Lower leg skin (tissue), 4 donors: ENCODE data around the gene CACNA1I. TPM values are rescaled to one million over a fixed set of nuclear protein-coding genes. Genes with fewer than 3 reads are reported as not detected.

Experiments
- DNase-seq, 2 donors: peaks; one replicate each; pipeline ENCODE4 v3.0.0-alpha.2; 2019; ENCODE audit warnings: low spot score in 2 of 2
- H3K4me3 ChIP-seq: fragments of 200-600 bp; sonication (generic); 2 replicates; pipeline ENCODE4 v1.5.1; 2017; ENCODE audit warnings: mild to moderate bottlenecking, low read depth; ENCODE audit not compliant: poor library complexity, severe bottlenecking
- CTCF ChIP-seq, 3 donors: fragments of 450-650 bp; IDR thresholded peaks; one replicate each; pipeline ENCODE4 v1.5.1; 2016; ENCODE audit warnings: antibody characterized with exemption in 3 of 3, mild to moderate bottlenecking in 3 of 3, moderate library complexity in 2 of 3
- POLR2A ChIP-seq, 2 donors: fragments of 450-650 bp; IDR thresholded peaks; one replicate each; pipeline ENCODE4 v1.6.1; 2016 to 2017; ENCODE audit warnings: antibody characterized with exemption in 2 of 2, mild to moderate bottlenecking in 1 of 2, moderate library complexity in 1 of 2
- WGBS, 2 donors: methylation state at CpG; one replicate each; pipeline ENCODE4 v1.1.5; 2018; 5-methylcytosine and 5-hydroxymethylcytosine counted together
- intact Hi-C: fragments of 100-400 bp; cut with DNase I; formaldehyde crosslinking; loops from one replicate; pipeline ENCODE4 v1.15.0; 2023; ENCODE audit warnings: low total_unique reads
- total RNA-seq, 4 donors: library from RNA; depleted of rRNA; stranded (reverse); fragments of >200 nt; gene quantifications; one replicate each; pipeline ENCODE4 v1.1.0, GENCODE V29; 2016

CACNA1I gene
- total RNA-seq, 4 donors from 2014 or later, result 0.13 to 0.27 (median 0.21) TPM

GRCh38 chr22:39554151-39554550 lies 16.4 kb upstream of the CACNA1I start:
- 68 to 70% methylated on average over 3 of the region's 3 CpGs for WGBS, 2 donors
- TF ChIP-seq CTCF (IDR thresholded peaks at IDR 0.05) (no peak), POLR2A (IDR thresholded peaks at IDR 0.05) (no peak)
- no peak for DNase-seq
- no peak overlapping the region for H3K4me3 ChIP-seq
- intact Hi-C loops, result no loop called here

GRCh38 chr22:39556970-39557841 lies 13.3 kb upstream of the CACNA1I start:
- intact Hi-C loops, result no loop called here
- no peak for DNase-seq
- H3K4me3 ChIP-seq, result no peak overlapping the region
- WGBS, 2 donors, result 12 to 28% methylated on average over 14 to 38 of the region's 72 CpGs
- TF ChIP-seq CTCF (IDR thresholded peaks at IDR 0.05) (no peak), POLR2A (IDR thresholded peaks at IDR 0.05) (no peak)

GRCh38 chr22:39558254-39558727 lies 12.3 kb upstream of the CACNA1I start:
- TF ChIP-seq CTCF (IDR thresholded peaks at IDR 0.05) (no peak), POLR2A (IDR thresholded peaks at IDR 0.05) (no peak)
- WGBS, 2 donors, result 6 to 9% methylated on average over 15 to 21 of the region's 34 CpGs
- intact Hi-C loops, result no loop called here
- DNase-seq, result no peak
- no peak overlapping the region for H3K4me3 ChIP-seq

- intact Hi-C loops, result no loop called here
- TF ChIP-seq POLR2A (IDR thresholded peaks at IDR 0.05), result no peak
- TF ChIP-seq CTCF (IDR thresholded peaks at IDR 0.05), result no peak
- 80 to 82% methylated on average over 14 of the region's 14 CpGs for WGBS, 2 donors
- no peak for DNase-seq
- H3K4me3 ChIP-seq, result no peak overlapping the region
Measured at GRCh38 chr22:39558950-39559349, 11.6 kb upstream of the CACNA1I start.

GRCh38 chr22:39559456-39560105 lies 11.0 kb upstream of the CACNA1I start:
- 47 to 50% methylated on average over 11 of the region's 11 CpGs for WGBS, 2 donors
- no peak overlapping the region for H3K4me3 ChIP-seq
- DNase-seq, result no peak
- no peak for TF ChIP-seq POLR2A (IDR thresholded peaks at IDR 0.05)
- TF ChIP-seq CTCF (IDR thresholded peaks at IDR 0.05), result no peak
- intact Hi-C loops, result no loop called here
